ENCODE results near the gene CR1. TPM values are rescaled to one million over a fixed set of nuclear protein-coding genes. Genes with fewer than 3 reads are reported as not detected.

Gene CR1
- total and polyA plus RNA-seq, 7 experiments from 2014 or later: 0.19 to 50.1 (median 4.3) TPM

DNA sequence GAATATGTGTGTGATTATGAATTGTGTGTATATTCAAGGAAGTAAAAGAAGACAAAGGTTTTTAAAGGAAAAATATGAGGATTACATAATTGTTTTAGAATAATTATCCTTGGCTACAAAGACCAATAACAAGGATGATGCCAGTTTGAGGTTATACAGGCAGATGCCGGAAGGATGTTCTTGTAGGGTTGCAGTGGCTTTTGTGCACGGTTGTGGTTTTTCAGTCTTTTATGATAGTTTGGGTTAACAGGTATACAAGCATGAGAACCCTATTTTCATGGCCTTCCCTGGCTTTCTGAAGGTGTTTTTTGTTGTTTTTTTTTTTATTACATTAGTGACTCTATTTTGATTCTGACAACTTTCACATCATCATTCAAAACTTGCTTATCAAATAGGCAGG lies 36.9 kb upstream of the CR1 start:
- Mint-ChIP-seq H3K4me1 (peaks cover under 1 to 58% (median 20%) of the 10 kb centered on the region in 7 donors), H3K4me3 (no peak overlapping the region), H3K9me3 (peaks cover 0 to 5% (median 0%) of the 10 kb centered on the region in 11 donors), H3K27ac (no peak overlapping the region), H3K27me3 (peaks cover 0 to 11% (median 7%) of the 10 kb centered on the region in 5 donors), H3K36me3 (peaks cover 0 to 3% (median 0%) of the 10 kb centered on the region in 5 donors)
- Histone ChIP-seq H3K27me3 (ENCODE audit: control insufficient read depth in 2 of 2, insufficient read depth in 2 of 2, low read length in 2 of 2) (peaks cover 0 to 3% of the 10 kb centered on the region in 2 donors), H3K36me3 (ENCODE audit: control insufficient read depth in 2 of 3, insufficient read depth in 3 of 3, low read length in 3 of 3) (no peaks in the 10 kb centered on the region), H3K9me3 (ENCODE audit: control insufficient read depth in 2 of 3, low read length in 3 of 3) (no peaks in the 10 kb centered on the region), H3K4me3 (ENCODE audit: low read length) (no peak overlapping the region), H3K27ac (ENCODE audit: low read depth, low read length) (peak overlapping the region; percentile 52), H3K4me1 (ENCODE audit: control insufficient read depth in 2 of 2, insufficient read depth in 2 of 2, low read length in 2 of 2) (peaks cover 13 to 81% of the 10 kb centered on the region in 2 donors)
- CTCF ChIA-PET: no interaction called here
- intact Hi-C loops (cut with micrococcal nuclease): loop anchor here in 1 of 2 donors (1.0 to 5.0 kb wide), 3 partner anchors 12 to 137 kb away; partner anchors contain the start of gene CD55
- POLR2A ChIA-PET: no interaction called here
- ATAC-seq (peak; percentile 90), DNase-seq (peak in 7 of 9 donors; percentile 60 to 85 (median 77))

DNA sequence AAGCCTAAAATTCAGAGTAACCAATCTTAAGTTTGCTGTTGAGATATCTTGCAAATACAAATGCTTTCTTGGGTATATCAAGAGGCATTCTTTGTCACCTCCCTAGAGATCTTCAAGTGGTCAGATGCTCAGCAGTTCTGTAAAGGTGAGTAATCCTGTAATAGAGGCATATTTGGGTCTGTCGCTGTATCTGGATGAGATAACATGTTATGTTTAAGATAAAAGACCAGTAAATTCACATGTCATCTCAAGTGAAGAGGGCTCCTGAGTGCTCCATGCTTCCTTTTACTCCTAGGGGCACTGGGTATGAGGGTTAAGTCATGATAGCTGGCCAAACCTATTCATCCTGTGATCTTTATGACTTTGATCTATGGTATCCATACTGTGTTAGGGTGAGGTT lies 34.3 kb upstream of the CR1 start:
- DNase-seq (no peak), ATAC-seq (no peak)
- H3K27me3 Mint-ChIP-seq: peaks cover 0 to 15% (median 0%) of the 10 kb centered on the region in 5 donors
- H3K27ac Mint-ChIP-seq: peak overlapping the region in 4 of 9 donors; percentile 34 to 60 (median 38)
- no peaks in the 10 kb centered on the region for H3K9me3 ChIP-seq (ENCODE audit: control insufficient read depth in 2 of 3, low read length in 3 of 3)
- peaks cover 0 to 3% (median 0%) of the 10 kb centered on the region in 5 donors for H3K36me3 Mint-ChIP-seq
- H3K4me1 ChIP-seq (ENCODE audit: control insufficient read depth in 2 of 2, insufficient read depth in 2 of 2, low read length in 2 of 2): peaks cover 4 to 75% of the 10 kb centered on the region in 2 donors
- ChIA-PET POLR2A (interaction anchor here (1.2 to 1.3 kb wide), 2 partner anchors 8 to 35 kb away, joined by 4 to 5 read pairs; partner anchors contain the start of gene CR1), CTCF (interaction anchor here (1.0 kb wide), 1 partner anchor 56 kb away, joined by 6 read pairs; no protein-coding TSS in a partner anchor)
- H3K4me3 ChIP-seq (ENCODE audit: low read length): no peak overlapping the region
- H3K36me3 ChIP-seq (ENCODE audit: control insufficient read depth in 2 of 3, insufficient read depth in 3 of 3, low read length in 3 of 3): no peaks in the 10 kb centered on the region
- no peak overlapping the region for H3K27ac ChIP-seq (ENCODE audit: low read depth, low read length)
- H3K4me1 Mint-ChIP-seq: peaks cover 4 to 60% (median 15%) of the 10 kb centered on the region in 7 donors
- H3K9me3 Mint-ChIP-seq: peaks cover 0 to 5% (median 0%) of the 10 kb centered on the region in 11 donors
- peak overlapping the region in 6 of 10 donors; percentile 5 to 54 (median 22) for H3K4me3 Mint-ChIP-seq
- intact Hi-C loops (cut with micrococcal nuclease): no loop called here
- H3K27me3 ChIP-seq (ENCODE audit: control insufficient read depth in 2 of 2, insufficient read depth in 2 of 2, low read length in 2 of 2): peaks cover 0 to 5% of the 10 kb centered on the region in 2 donors

DNA sequence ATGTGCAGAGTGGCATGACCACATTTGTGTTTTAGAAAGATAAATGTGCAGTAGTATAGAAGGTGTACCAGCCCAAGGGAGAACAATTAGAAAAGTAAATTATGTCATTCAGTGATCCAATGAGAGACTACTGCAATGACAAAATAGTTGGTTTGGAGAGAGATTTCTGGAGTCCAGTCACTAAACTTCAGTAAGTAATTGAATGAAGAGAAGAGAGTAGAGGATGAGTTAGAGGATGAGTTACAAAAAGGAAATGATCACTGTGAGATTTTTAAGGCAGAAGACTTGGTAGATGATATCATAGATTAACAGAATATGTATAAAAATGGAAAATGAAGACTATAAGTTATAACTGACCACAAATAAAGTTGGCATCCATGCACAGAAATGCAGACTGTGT lies 33.4 kb upstream of the CR1 start:
- peak overlapping the region in 8 of 10 donors; percentile 0 to 70 (median 23) for H3K4me3 Mint-ChIP-seq
- peaks cover 0 to 5% (median 0%) of the 10 kb centered on the region in 11 donors for H3K9me3 Mint-ChIP-seq
- DNase-seq (no peak), ATAC-seq (no peak)
- H3K27me3 ChIP-seq (ENCODE audit: control insufficient read depth in 2 of 2, insufficient read depth in 2 of 2, low read length in 2 of 2): peaks cover 0 to 5% of the 10 kb centered on the region in 2 donors
- H3K36me3 Mint-ChIP-seq: peaks cover 0 to 3% (median 0%) of the 10 kb centered on the region in 5 donors
- POLR2A ChIA-PET: no interaction called here
- H3K4me1 ChIP-seq (ENCODE audit: control insufficient read depth in 2 of 2, insufficient read depth in 2 of 2, low read length in 2 of 2): peaks cover 4 to 66% of the 10 kb centered on the region in 2 donors
- H3K4me3 ChIP-seq (ENCODE audit: low read length): no peak overlapping the region
- peak overlapping the region in 5 of 9 donors; percentile 0 to 87 (median 31) for H3K27ac Mint-ChIP-seq
- peaks cover 0 to 17% (median 0%) of the 10 kb centered on the region in 5 donors for H3K27me3 Mint-ChIP-seq
- H3K27ac ChIP-seq (ENCODE audit: low read depth, low read length): no peak overlapping the region
- intact Hi-C loops (cut with micrococcal nuclease): no loop called here
- no peaks in the 10 kb centered on the region for H3K9me3 ChIP-seq (ENCODE audit: control insufficient read depth in 2 of 3, low read length in 3 of 3)
- no peaks in the 10 kb centered on the region for H3K36me3 ChIP-seq (ENCODE audit: control insufficient read depth in 2 of 3, insufficient read depth in 3 of 3, low read length in 3 of 3)
- CTCF ChIA-PET: interaction anchor here (1.9 kb wide), 1 partner anchor 8 kb away, joined by 9 read pairs; the partner anchor contains the start of gene CR2
- H3K4me1 Mint-ChIP-seq: peaks cover 4 to 65% (median 22%) of the 10 kb centered on the region in 7 donors

DNA sequence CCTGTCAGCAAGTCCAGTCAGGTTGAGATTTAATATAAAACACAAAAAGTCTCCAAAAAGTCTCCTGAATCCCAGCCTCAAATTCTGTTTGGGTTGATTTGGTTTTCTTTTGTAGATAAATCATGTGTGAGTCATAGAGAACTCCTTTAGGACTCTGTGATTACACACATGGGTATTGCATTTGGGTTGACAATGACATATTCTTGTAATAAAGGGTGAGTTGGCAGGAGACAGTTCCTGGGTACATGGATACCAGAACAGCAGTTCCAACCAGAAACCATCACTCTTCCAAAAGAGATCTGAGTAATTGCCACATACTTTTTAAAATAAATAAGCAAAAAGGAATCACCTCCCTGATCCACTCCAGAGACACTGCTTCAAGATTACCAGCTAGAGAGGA lies 32.9 kb upstream of the CR1 start:
- peaks cover 0 to 17% (median 0%) of the 10 kb centered on the region in 5 donors for H3K27me3 Mint-ChIP-seq
- ChIA-PET POLR2A (no interaction called here), CTCF (interaction anchor here (1.9 kb wide), 1 partner anchor 8 kb away, joined by 9 read pairs; the partner anchor contains the start of gene CR2)
- ATAC-seq: no peak
- peaks cover 0 to 5% (median 0%) of the 10 kb centered on the region in 11 donors for H3K9me3 Mint-ChIP-seq
- intact Hi-C loops (cut with micrococcal nuclease): loop anchor here in 1 of 2 donors (1.0 kb wide), 1 partner anchor 9 kb away; the partner anchor contains the start of gene CR2
- peak overlapping the region in 5 of 10 donors; percentile 3 to 70 (median 14) for H3K4me3 Mint-ChIP-seq
- Histone ChIP-seq H3K9me3 (ENCODE audit: control insufficient read depth in 2 of 3, low read length in 3 of 3) (no peaks in the 10 kb centered on the region), H3K4me3 (ENCODE audit: low read length) (no peak overlapping the region), H3K36me3 (ENCODE audit: control insufficient read depth in 2 of 3, insufficient read depth in 3 of 3, low read length in 3 of 3) (no peaks in the 10 kb centered on the region), H3K4me1 (ENCODE audit: control insufficient read depth in 2 of 2, insufficient read depth in 2 of 2, low read length in 2 of 2) (peaks cover 4 to 62% of the 10 kb centered on the region in 2 donors), H3K27ac (ENCODE audit: low read depth, low read length) (no peak overlapping the region), H3K27me3 (ENCODE audit: control insufficient read depth in 2 of 2, insufficient read depth in 2 of 2, low read length in 2 of 2) (peaks cover 0 to 5% of the 10 kb centered on the region in 2 donors)
- peak overlapping the region in 4 of 9 donors; percentile 7 to 87 (median 35) for H3K27ac Mint-ChIP-seq
- no peak for DNase-seq
- H3K4me1 Mint-ChIP-seq: peaks cover 4 to 65% (median 22%) of the 10 kb centered on the region in 7 donors
- H3K36me3 Mint-ChIP-seq: peaks cover 0 to 3% (median 0%) of the 10 kb centered on the region in 5 donors

DNA sequence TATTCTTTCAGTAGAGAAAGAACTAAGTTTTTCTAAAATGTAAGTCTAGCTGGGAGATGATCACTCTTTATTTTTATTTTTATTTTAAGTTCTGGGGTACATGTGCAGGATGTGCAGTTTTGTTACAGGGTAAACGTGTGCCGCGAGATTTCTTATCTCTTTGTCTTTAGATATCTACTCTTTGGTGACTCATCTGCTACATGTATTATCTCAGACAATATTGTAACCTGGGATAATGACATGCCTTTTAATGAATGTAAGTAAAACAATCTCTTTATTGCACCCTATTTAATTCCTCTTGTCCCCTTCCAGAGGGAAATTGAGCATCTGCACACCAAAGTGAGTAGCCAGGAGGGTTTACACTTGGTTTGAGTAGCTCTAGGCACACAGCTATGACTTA lies 32.4 kb upstream of the CR1 start:
- Mint-ChIP-seq H3K36me3 (peaks cover 0 to 4% (median 0%) of the 10 kb centered on the region in 5 donors), H3K27ac (peak overlapping the region in 6 of 9 donors; percentile 29 to 87 (median 44)), H3K9me3 (peaks cover 0 to 5% (median 0%) of the 10 kb centered on the region in 11 donors), H3K4me3 (peak overlapping the region in 6 of 10 donors; percentile 3 to 70 (median 36)), H3K4me1 (peaks cover 4 to 65% (median 22%) of the 10 kb centered on the region in 7 donors), H3K27me3 (peaks cover 0 to 18% (median 0%) of the 10 kb centered on the region in 5 donors)
- H3K9me3 ChIP-seq (ENCODE audit: control insufficient read depth in 2 of 3, low read length in 3 of 3): no peaks in the 10 kb centered on the region
- no peak overlapping the region for H3K4me3 ChIP-seq (ENCODE audit: low read length)
- intact Hi-C loops (cut with micrococcal nuclease): loop anchor here in 1 of 2 donors (1.0 kb wide), 1 partner anchor 9 kb away; the partner anchor contains the start of gene CR2
- CTCF ChIA-PET: interaction anchor here (1.9 kb wide), 1 partner anchor 9 kb away, joined by 9 read pairs; the partner anchor contains the start of gene CR2
- POLR2A ChIA-PET: interaction anchor here (1.0 kb wide), 1 partner anchor 25 kb away, joined by 3 read pairs; no protein-coding TSS in a partner anchor
- no peaks in the 10 kb centered on the region for H3K36me3 ChIP-seq (ENCODE audit: control insufficient read depth in 2 of 3, insufficient read depth in 3 of 3, low read length in 3 of 3)
- no peak overlapping the region for H3K27ac ChIP-seq (ENCODE audit: low read depth, low read length)
- H3K4me1 ChIP-seq (ENCODE audit: control insufficient read depth in 2 of 2, insufficient read depth in 2 of 2, low read length in 2 of 2): peaks cover 4 to 56% of the 10 kb centered on the region in 2 donors
- DNase-seq (no peak), ATAC-seq (no peak)
- peaks cover 0 to 5% of the 10 kb centered on the region in 2 donors for H3K27me3 ChIP-seq (ENCODE audit: control insufficient read depth in 2 of 2, insufficient read depth in 2 of 2, low read length in 2 of 2)

DNA sequence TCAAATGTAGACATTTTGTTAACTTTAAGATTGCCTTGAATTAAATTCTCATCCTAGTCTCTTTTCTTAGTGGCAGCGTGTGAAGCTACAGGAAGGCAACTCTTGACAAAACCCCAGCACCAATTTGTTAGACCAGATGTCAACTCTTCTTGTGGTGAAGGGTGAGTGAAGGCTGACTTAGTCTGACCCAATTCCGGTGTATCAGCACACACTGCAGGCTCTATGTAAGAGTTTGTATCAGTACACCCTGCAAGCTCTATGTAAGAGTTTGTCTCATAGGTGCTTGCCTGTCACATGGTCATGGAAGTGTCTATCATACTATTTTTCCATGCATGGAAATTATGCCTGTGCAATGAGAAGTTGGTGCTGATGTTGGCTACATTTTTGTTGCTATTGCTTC lies 25.0 kb upstream of the CR1 start:
- ChIA-PET CTCF (interaction anchor here (0.6 kb wide), 1 partner anchor 566 kb away, joined by 4 read pairs; no protein-coding TSS in a partner anchor), POLR2A (interaction anchor here (0.6 to 1.2 kb wide), 3 partner anchors 10 to 18 kb away, joined by 3 to 6 read pairs (median 3); no protein-coding TSS in a partner anchor)
- Histone ChIP-seq H3K27me3 (ENCODE audit: control insufficient read depth in 2 of 2, insufficient read depth in 2 of 2, low read length in 2 of 2) (no peaks in the 10 kb centered on the region), H3K9me3 (ENCODE audit: control insufficient read depth in 2 of 3, low read length in 3 of 3) (no peaks in the 10 kb centered on the region), H3K36me3 (ENCODE audit: control insufficient read depth in 2 of 3, insufficient read depth in 3 of 3, low read length in 3 of 3) (no peaks in the 10 kb centered on the region), H3K27ac (ENCODE audit: low read depth, low read length) (no peak overlapping the region), H3K4me1 (ENCODE audit: control insufficient read depth in 2 of 2, insufficient read depth in 2 of 2, low read length in 2 of 2) (peaks cover 0 to 14% of the 10 kb centered on the region in 2 donors), H3K4me3 (ENCODE audit: low read length) (no peak overlapping the region)
- Mint-ChIP-seq H3K27me3 (peaks cover 0 to 7% (median 0%) of the 10 kb centered on the region in 5 donors), H3K4me1 (peaks cover 2 to 33% (median 24%) of the 10 kb centered on the region in 7 donors), H3K27ac (peak overlapping the region in 7 of 9 donors; percentile 53 to 91 (median 63)), H3K9me3 (peaks cover 0 to 4% (median 0%) of the 10 kb centered on the region in 11 donors), H3K36me3 (peaks cover 0 to 8% (median 0%) of the 10 kb centered on the region in 5 donors), H3K4me3 (peak overlapping the region in 4 of 10 donors; percentile 2 to 55 (median 24))
- ATAC-seq (peak; percentile 93), DNase-seq (peak in 7 of 9 donors; percentile 45 to 80 (median 65))
- intact Hi-C loops (cut with micrococcal nuclease): loop anchor here in 1 of 2 donors (1.0 to 2.0 kb wide), 2 partner anchors 12 to 16 kb away; partner anchors contain the start of gene CR2
